Measurements from ENCODE around the gene ACAA1.

ACAA1 gene

GRCh38 chr3:38168151-38169026 lies 31.5 kb upstream of the ACAA1 start:
- no peak for TF ChIP-seq CTCF (IDR thresholded peaks at IDR 0.05; ENCODE audit: low read depth, low read length)
- H3K4me3 ChIP-seq (ENCODE audit: low read depth, low read length): peak overlapping the region; percentile 43

GRCh38 chr3:38167591-38167990 lies 30.7 kb upstream of the ACAA1 start:
- H3K4me3 ChIP-seq (ENCODE audit: low read depth, low read length): peak overlapping the region; percentile 73
- no peak for TF ChIP-seq CTCF (IDR thresholded peaks at IDR 0.05; ENCODE audit: low read depth, low read length)

GRCh38 chr3:38165722-38166387 lies 28.9 kb upstream of the ACAA1 start:
- peak overlapping the region; percentile 73 for H3K4me3 ChIP-seq (ENCODE audit: low read depth, low read length)
- TF ChIP-seq CTCF (IDR thresholded peaks at IDR 0.05; ENCODE audit: low read depth, low read length): no peak

- H3K4me3 ChIP-seq (ENCODE audit: low read depth, low read length): peak within 1 kb of the TSS; percentile 73
- no peak for TF ChIP-seq CTCF (IDR thresholded peaks at IDR 0.05; ENCODE audit: low read depth, low read length)
Measured at GRCh38 chr3:38164952-38165721, 28.2 kb upstream of the ACAA1 start, which contains the start of gene OXSR1. TSS of gene OXSR1 (plus strand) at chr3:38165537. CDS start at chr3:38165877, 340 bp downstream.

- H3K4me3 ChIP-seq (ENCODE audit: low read depth, low read length): peak overlapping the region; percentile 73
- TF ChIP-seq CTCF (IDR thresholded peaks at IDR 0.05; ENCODE audit: low read depth, low read length): no peak
Measured at GRCh38 chr3:38164643-38164951, 27.7 kb upstream of the ACAA1 start.

GRCh38 chr3:38163841-38164642 lies 27.1 kb upstream of the ACAA1 start:
- no peak for TF ChIP-seq CTCF (IDR thresholded peaks at IDR 0.05; ENCODE audit: low read depth, low read length)
- peak overlapping the region; percentile 73 for H3K4me3 ChIP-seq (ENCODE audit: low read depth, low read length)

Measured in WI38 (cell line).